Loucy (cell line): ENCODE results near the gene CCT7.

Experiments used
- H2AFZ ChIP-seq: fragments of 200-600 bp; sonication (generic); 2 replicates; pipeline ENCODE4 v1.6.0; 2016; ENCODE audit warnings: antibody characterized with exemption, mild to moderate bottlenecking, low read length, moderate library complexity
- H3F3A ChIP-seq: fragments of 200-600 bp; 2 replicates; pipeline ENCODE4 v1.6.0; 2016; ENCODE audit warnings: antibody characterized with exemption, low read depth, mild to moderate bottlenecking
- H3K27me3 ChIP-seq: fragments of 200-600 bp; sonication (generic); 2 replicates; pipeline ENCODE4 v1.6.1; 2014; ENCODE audit warnings: low read length, mild to moderate bottlenecking; ENCODE audit not compliant: insufficient read depth, poor library complexity, severe bottlenecking
- H3K36me3 ChIP-seq: fragments of 200-600 bp; sonication (generic); 2 replicates; pipeline ENCODE4 v1.6.1; 2016; ENCODE audit warnings: low read length; ENCODE audit not compliant: insufficient read depth
- H3K4me1 ChIP-seq: fragments of 200-600 bp; sonication (generic); 2 replicates; pipeline ENCODE4 v1.5.1; 2014; ENCODE audit warnings: low read length, mild to moderate bottlenecking; ENCODE audit not compliant: insufficient read depth, poor library complexity, severe bottlenecking
- H3K4me2 ChIP-seq: fragments of 200-600 bp; sonication (generic); 2 replicates; pipeline ENCODE4 v1.6.0; 2014; ENCODE audit warnings: antibody characterized with exemption, low read length, low read depth, mild to moderate bottlenecking; ENCODE audit not compliant: poor library complexity, severe bottlenecking
- H3K4me3 ChIP-seq: fragments of 200-600 bp; sonication (generic); 2 replicates; pipeline ENCODE4 v1.5.1; 2014; ENCODE audit warnings: low read length, mild to moderate bottlenecking, mixed read lengths; ENCODE audit not compliant: poor library complexity, severe bottlenecking
- H3K79me2 ChIP-seq: fragments of 200-600 bp; sonication (generic); 2 replicates; pipeline ENCODE4 v1.6.1; 2014; ENCODE audit warnings: low read length; ENCODE audit not compliant: insufficient read depth
- H3K9ac ChIP-seq: fragments of 200-600 bp; sonication (generic); 2 replicates; pipeline ENCODE4 v1.6.0; 2014; ENCODE audit warnings: mild to moderate bottlenecking, low read depth, low read length, moderate library complexity; ENCODE audit not compliant: poor library complexity, severe bottlenecking
- H3K9me2 ChIP-seq: fragments of 200-600 bp; sonication (generic); replicated peaks from 2 replicates; pipeline ENCODE4 v1.6.1; 2016; ENCODE audit warnings: low read depth, low read length, mixed read lengths
- H3K9me3 ChIP-seq: fragments of 200-600 bp; sonication (generic); 2 replicates; pipeline ENCODE4 v1.6.1; 2014; ENCODE audit warnings: mild to moderate bottlenecking, antibody characterized with exemption, low read length, low read depth; ENCODE audit not compliant: insufficient read depth
- H4K20me1 ChIP-seq: fragments of 200-600 bp; sonication (generic); 2 replicates; pipeline ENCODE4 v1.6.0; 2014; ENCODE audit warnings: antibody characterized with exemption, low read length, mild to moderate bottlenecking; ENCODE audit not compliant: insufficient read depth, poor library complexity, severe bottlenecking
- EZH2phosphoT487 ChIP-seq: fragments of 200-600 bp; IDR thresholded peaks from 2 replicates; pipeline ENCODE4 v1.6.1; 2018; ENCODE audit warnings: antibody characterized with exemption, mild to moderate bottlenecking, moderate library complexity, borderline replicate concordance
- TF ChIP-seq, protein P1 (sequence below): fragments of 200-600 bp; sonication (generic); conservative IDR thresholded peaks from 2 replicates; pipeline ENCODE4 v1.5.1; 2014; ENCODE audit warnings: mild to moderate bottlenecking, antibody characterized with exemption, low read length

Gene CCT7

DNA sequence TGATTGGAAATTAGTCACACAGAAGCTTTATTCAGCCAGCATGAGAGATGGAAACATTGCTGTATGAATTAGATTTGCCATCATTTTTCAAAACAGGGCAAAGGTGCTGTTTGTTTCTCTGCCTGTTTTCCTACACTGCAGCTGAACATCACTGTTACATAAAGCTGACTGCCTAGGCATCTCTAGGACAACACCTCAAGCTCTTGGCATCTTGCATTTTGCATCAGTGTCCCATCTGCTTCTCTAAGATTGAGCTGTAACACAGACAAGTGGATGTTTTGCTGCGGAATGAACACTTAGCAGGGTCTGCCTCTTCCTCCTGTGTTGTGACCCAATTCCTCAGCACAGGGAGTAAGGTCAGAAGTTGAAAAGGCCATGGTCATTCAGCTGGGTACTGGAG, 4.9 kb downstream of the CCT7 start:
- Histone ChIP-seq H3K79me2 (peaks cover 98% of the 10 kb centered on the region), H3F3A (no peaks in the 10 kb centered on the region), H2AFZ (no peak overlapping the region), H4K20me1 (peaks cover 91% of the 10 kb centered on the region), H3K27me3 (peaks cover 6% of the 10 kb centered on the region), H3K9me2 (no peaks in the 10 kb centered on the region), H3K4me1 (peaks cover 56% of the 10 kb centered on the region), H3K4me2 (peak overlapping the region; percentile 98), H3K36me3 (peaks cover 41% of the 10 kb centered on the region; the same call in 1 of the 2 replicates), H3K4me3 (peak overlapping the region; percentile 99), H3K9ac (peak overlapping the region; percentile 48), H3K9me3 (no peaks in the 10 kb centered on the region)
- no peak for TF ChIP-seq EZH2phosphoT487
- TF ChIP-seq, protein P1, sequence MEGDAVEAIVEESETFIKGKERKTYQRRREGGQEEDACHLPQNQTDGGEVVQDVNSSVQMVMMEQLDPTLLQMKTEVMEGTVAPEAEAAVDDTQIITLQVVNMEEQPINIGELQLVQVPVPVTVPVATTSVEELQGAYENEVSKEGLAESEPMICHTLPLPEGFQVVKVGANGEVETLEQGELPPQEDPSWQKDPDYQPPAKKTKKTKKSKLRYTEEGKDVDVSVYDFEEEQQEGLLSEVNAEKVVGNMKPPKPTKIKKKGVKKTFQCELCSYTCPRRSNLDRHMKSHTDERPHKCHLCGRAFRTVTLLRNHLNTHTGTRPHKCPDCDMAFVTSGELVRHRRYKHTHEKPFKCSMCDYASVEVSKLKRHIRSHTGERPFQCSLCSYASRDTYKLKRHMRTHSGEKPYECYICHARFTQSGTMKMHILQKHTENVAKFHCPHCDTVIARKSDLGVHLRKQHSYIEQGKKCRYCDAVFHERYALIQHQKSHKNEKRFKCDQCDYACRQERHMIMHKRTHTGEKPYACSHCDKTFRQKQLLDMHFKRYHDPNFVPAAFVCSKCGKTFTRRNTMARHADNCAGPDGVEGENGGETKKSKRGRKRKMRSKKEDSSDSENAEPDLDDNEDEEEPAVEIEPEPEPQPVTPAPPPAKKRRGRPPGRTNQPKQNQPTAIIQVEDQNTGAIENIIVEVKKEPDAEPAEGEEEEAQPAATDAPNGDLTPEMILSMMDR = no peak

DNA sequence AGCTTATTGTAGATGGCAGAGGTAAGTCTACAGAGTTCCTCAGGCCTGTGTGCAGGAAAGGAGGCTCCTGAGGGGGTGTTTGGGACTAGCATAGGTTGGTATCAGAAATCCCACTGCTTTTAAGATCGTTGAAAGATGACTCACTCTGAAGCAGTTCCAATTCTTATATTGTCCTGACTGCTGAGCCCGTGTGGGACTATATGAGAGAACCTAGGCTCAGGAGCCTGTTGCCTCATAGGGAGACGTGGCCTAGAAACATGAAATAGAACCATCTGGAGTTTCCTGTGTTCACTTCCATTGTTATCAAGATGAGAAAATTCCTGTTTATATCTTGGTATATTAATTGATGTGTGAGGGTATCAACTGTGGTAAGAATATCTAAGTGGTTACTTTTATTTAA, 5.7 kb downstream of the CCT7 start:
- Histone ChIP-seq H3K27me3 (no peaks in the 10 kb centered on the region), H3K4me1 (peaks cover 58% of the 10 kb centered on the region), H3K36me3 (peaks cover 49% of the 10 kb centered on the region; the same call in 1 of the 2 replicates), H3K9ac (peak overlapping the region; percentile 48), H3K9me2 (no peaks in the 10 kb centered on the region), H3K79me2 (peaks cover 98% of the 10 kb centered on the region), H2AFZ (no peak overlapping the region), H3K4me2 (peak overlapping the region; percentile 98), H3K9me3 (no peaks in the 10 kb centered on the region), H4K20me1 (peaks cover 93% of the 10 kb centered on the region), H3K4me3 (peak overlapping the region; percentile 99), H3F3A (no peaks in the 10 kb centered on the region)
- no peak for TF ChIP-seq EZH2phosphoT487
- TF ChIP-seq, protein P1 = no peak

DNA sequence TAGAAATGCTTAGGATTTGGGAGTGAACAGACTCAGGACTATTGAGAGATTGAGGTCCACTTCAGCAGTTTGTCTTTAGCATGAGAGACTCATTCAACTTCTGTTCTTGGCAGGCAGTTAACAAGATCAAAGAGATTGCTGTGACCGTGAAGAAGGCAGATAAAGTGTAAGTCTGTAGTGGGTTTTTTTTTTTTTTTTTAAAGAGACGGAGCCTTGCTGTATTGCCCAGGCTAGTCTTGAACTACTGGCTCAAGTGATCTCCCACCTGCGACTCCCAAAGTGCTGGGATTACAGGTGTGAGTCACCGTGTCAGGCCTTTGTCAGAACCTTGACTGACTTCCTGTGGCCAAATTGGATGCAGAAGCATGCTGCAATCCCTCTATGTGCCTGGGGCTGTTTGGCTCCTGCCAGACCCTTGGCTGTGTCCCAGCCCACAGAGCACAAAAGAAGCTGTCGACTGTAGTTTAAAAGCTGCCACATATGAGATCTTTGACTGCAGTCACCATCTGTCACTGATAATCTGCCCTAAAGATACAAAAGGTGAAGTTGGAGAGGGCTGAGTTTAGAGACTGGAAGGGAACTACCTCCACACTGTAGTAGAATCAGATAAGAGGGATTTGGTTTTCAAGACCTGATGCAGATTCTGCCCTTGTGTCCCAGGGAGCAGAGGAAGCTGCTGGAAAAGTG, 9.9 kb downstream of the CCT7 start:
- H3K9ac ChIP-seq = peak overlapping the region; percentile 29
- H3K36me3 ChIP-seq = peaks cover 88% of the 10 kb centered on the region
- H4K20me1 ChIP-seq = peaks cover 77% of the 10 kb centered on the region

More for the DNA sequence above, 9.9 kb downstream of the CCT7 start:
- Histone ChIP-seq H3K9me3 (no peaks in the 10 kb centered on the region), H2AFZ (no peak overlapping the region), H3K4me3 (peak overlapping the region; percentile 32), H3K27me3 (no peaks in the 10 kb centered on the region), H3K4me1 (peaks cover 31% of the 10 kb centered on the region), H3K79me2 (peaks cover 75% of the 10 kb centered on the region), H3F3A (no peaks in the 10 kb centered on the region), H3K4me2 (peak overlapping the region; percentile 25), H3K9me2 (no peaks in the 10 kb centered on the region)
- TF ChIP-seq EZH2phosphoT487 = no peak
- TF ChIP-seq, protein P1 = no peak
